NCI-H524 treated with DMSO at 0.1 percent for 48 hours (cell line): ENCODE measurements around the gene SLC30A2.

Experiments
- DNase-seq: peaks from one replicate; lab custom pipeline; 2025; lab: John Stamatoyannopoulos, UW

The SLC30A2 gene

DNA sequence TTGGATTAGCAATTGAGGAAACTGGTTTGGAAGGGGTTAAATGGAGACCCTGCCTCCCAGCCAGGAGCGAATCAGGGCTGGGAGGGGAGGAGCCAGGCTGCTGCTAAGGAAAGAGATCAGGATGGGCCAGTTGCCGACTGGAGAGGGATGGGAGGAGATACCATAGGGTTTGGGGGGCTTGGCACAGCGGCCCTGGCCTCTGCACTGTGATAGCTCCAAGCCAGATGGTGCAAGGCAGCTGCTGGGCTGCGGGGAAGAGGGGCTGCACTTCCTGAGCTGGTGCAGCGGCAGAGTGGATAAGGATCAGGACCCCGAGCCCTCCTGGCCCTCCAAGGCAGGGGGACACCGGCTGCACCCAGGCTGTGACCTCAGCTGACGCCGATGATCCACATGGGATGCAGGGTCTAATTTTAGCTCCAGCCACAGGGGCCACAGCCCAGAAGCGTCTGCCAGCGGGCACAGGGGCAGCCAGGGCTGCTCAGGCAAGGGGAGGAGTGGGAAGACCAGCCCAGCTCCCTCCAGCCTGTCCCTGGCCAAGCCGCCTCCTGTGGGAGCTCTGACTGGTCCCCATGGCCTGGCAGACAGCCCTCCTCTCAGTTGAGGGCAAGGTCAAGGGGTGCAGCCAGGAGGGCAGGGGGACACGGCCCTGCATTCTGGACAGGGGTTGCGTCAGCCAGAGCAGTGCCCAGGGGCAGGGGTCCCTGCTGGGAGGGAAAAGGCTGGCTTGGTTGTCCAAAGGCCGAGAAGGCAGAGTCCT lies 24.1 kb downstream of the SLC30A2 start, which contains the start of gene EXTL1:
Gene EXTL1, plus strand, starts transcription at position 129 of the 757 bp plus-strand sequence. CDS start 872 bp downstream, outside the sequence.
- peak; percentile 14 for DNase-seq

DNA sequence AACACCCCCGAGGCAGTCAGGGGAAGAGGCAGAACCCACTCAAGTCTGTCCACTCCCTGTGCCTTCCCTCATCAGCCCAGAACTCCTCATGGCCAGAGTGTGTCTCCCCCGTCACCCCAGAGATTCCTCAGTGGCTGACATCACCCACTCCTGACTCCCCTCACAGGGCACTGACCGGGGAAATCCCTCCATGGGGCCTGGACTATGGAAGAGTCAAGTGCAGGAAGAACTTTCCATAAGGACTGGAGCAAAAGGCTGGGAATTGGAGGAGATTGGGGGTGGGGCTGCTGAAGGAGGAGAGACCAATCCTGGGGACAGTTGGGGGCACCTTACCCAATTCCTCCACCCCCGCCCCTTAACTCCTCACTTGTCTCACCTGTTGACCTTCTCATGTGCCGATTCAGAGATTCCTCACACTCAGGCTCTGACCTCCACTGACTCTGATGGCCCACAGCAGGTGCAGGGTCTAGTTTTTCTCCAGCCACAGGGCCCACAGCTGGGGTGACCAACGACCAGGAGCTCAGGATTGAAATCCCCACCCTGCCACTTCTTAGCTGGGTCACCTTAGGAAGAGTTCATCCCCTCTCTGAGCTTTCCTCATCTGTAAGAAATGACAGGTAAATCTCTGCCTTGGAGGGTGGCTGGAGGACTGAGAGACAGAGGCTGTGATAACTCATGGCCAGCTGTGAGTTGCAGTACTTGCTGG lies 24.8 kb downstream of the SLC30A2 start:
- DNase-seq: no peak

GRCh38 chr1:26020330-26020768 lies 25.6 kb downstream of the SLC30A2 start:
- DNase-seq: no peak

- no peak for DNase-seq
Observed at GRCh38 chr1:26019641-26020315, 26.1 kb downstream of the SLC30A2 start.

DNA sequence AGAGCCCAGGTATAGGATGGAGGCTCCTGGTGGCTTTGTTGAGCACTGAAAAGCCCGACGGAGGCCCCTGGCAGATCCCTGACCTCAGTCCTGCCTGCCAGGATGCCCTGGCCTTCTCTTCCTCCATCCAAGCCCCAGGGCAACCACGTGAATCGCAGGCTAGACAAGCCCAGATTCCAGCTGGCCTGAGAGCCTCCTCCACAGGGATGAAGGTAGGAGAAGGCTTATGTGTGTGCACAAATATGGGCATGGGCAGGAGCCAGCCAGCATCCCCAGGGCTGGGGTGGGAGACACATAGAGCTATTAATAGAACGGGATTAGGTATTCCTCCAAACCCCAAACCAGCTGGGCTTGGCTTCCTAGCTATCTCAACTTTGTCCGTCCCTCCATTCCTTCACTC lies 28.3 kb downstream of the SLC30A2 start:
- DNase-seq: no peak

DNA sequence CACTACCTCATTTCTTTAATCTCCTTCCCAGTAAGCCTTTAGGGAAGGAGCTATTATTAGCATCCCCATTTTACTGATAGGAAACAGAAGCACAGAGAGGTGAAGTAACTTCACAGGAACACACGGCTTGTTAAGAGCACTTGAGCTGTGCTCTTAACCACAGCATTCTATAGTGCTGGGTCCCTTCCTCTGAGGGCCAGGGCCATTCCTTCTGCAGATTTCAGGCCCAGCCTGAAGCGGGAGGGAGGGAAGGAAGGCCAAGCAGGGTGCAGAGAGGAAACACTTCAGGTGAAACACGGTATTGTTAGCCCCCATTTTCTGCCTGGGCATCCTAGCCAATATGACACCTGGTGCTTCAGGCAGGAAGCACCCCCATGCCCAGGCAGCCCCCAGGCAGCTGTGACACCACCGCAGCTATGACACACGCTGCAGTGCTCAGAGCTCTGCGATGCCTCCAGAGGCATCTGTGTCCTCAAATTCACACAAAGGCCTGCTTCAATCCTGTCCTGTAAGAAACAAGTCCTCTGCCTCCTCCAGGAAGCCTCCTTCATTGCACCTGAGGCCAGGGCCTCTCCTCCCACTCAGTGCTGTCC lies 28.9 kb downstream of the SLC30A2 start:
- DNase-seq: no peak

- peak; percentile 50 for DNase-seq
Observed at GRCh38 chr1:26016258-26016952, 29.5 kb downstream of the SLC30A2 start.

DNA sequence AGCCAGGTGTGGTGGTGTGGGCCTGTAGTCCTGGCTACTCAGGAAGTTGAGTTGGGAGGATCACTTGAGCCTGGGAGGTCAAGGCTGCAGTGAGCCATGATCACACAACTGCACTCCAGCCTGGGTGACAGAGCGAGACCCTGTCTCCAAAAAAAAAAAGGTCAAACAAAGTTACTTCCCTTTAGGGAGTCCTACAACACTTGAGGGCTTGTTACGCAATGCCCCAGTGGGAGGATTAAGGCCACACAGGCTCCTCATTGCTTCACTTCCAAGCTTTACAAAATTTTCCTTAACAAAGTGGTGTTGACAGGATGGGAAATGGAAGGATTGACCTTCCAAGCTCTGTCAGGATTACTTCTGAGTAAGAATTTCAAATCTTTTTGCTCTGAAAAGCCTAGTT lies 30.6 kb downstream of the SLC30A2 start:
- no peak for DNase-seq

DNA sequence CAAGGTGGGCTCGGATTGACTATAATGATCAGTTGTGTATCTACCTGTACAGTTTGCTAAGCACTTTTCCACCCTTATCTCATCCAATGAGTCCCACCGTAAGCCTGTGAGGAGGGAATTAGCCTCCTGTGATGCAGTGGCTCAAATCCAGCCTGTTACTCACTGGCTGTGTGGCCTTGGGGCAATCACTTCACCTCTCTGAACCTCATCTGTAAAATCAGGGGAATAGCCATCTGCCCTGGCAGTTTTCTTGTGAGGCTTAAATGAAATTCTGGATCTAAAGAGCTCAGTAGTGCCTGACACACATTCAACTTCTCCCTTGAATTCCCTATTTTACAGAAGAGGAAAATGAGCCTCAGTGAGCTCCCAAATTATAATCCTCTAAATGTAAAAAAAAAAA lies 31.7 kb downstream of the SLC30A2 start:
- DNase-seq: no peak

DNA sequence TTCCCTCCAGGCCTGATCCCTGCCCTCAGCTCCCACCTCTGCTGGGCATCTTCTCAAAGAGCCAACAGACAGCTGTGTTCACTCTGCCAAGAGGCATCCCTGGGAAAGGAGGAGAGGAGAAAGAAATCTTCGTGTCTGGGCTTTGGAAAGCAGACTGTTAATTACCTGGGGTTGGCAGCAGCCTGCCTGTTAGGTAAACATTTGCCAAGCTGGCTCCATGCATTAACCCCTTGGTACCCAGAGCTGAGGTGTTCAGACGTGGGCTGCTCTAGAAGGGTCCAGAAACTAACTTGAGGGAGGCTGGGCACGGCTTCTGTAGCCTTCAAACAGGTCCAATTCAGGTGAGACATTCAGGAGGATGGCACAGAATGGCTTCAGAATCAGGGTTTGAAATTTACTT lies 33.1 kb downstream of the SLC30A2 start:
- no peak for DNase-seq

DNA sequence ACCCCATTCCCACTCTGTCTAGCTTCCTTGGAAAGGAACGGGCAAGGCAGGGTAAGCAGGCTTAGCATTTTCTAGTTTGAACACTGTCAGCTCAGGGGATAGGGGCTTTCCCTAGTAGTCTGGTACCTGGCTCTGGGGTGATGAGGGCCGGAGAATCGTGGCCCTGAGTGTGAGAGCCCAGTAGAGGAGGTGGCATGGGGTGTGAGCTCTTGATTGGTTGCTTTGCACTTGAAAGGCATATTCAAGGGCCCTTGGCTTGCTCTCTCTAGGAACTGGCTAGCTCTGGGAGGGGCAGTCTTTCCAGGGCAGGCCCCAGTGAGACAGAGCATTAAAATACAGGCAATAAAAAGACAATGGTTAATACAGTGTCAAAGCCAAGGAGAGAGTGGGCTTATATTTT lies 35.1 kb downstream of the SLC30A2 start:
- no peak for DNase-seq

- DNase-seq: peak; percentile 37
Observed at GRCh38 chr1:26009796-26010447, 36.0 kb downstream of the SLC30A2 start.

DNA sequence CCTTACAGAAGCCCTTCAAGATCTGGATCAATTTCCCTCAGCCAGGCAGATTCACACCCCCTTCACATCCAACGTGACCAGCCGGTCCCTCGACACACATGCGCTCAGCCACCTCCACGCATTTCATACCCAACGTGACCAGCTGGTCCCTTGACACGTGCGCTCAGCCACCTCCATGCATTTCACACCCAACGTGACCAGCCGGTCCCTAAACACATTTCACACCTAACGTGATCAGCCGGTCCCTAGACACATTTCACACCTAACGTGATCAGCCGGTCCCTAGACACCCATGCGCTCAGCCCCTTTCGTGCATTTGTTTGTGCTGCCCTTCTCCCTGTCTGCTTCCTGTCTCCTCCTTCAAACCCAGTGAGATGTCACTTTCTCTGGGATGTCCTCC lies 39.2 kb downstream of the SLC30A2 start:
- DNase-seq: no peak

DNA sequence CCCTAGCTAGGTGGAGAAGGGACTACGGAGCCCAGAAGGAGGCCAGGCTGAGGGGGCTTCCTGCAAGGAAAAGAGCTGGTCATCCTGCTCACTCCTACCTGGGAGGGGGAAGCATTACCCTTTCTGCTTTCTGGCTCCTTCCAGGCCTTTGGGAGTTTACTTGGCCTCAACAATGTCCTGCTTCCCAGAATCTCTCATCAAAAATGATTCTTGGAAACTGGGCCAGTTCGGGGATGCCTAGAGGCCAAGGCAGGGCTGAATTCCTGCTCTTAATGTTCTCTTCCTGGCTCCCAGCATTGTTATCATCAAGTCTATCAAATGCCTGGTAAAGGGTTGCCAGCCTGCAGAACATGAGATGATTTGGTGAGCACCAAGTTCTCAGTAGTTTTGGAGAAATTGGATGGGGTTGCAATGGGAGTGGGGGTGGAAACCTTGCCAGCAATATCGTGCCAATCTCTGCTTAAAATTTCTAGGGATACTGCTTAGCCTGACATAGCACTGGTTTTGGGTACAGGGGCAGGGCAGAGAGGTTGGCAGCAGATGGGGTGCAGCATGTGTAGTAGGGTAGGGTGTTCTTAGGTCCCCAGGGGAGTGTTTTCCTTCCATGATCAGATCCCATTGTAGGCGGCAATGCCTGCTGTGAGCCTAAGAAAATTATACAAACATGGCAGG lies 40.3 kb downstream of the SLC30A2 start:
- DNase-seq: no peak

GRCh38 chr1:26003756-26004155 lies 42.2 kb downstream of the SLC30A2 start:
- DNase-seq: no peak

GRCh38 chr1:26003262-26003661 lies 42.7 kb downstream of the SLC30A2 start:
- DNase-seq: no peak

DNA sequence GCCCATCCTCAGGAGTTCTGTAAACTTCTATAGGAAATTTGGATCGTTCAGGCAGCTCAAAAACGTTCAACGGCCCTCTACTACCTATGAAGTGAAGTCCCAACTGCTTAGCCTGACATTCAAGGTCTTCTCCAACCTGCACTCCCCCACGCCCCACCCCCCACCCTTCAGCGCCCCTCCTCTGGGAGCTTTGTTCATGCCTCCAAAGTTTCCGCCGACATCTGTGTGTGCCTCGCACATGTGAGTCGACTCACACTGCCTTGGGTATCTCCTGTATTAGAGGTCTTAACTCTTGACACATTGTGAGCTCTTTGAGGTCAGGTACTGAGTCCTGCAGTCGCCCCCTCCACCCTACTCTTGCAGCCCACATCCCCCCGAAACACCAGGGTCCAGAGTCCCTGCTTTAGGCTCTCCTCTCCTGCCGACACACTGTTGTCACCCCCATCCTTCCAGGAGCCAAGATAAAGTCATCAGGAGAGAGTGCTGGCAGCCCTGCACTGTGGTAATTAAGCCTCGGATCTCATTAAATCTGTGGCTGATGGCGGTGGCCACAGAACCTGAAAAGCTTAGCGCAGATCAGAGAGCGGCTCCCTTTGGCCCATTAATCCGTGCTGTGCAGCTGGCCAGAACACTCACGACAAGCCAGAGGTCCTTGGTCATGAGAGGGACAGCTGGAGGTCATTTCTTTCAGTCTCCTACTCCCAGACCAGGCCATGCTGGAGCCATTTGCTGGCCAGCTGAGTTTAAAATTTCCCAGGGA lies 46.7 kb downstream of the SLC30A2 start:
- DNase-seq: no peak

DNA sequence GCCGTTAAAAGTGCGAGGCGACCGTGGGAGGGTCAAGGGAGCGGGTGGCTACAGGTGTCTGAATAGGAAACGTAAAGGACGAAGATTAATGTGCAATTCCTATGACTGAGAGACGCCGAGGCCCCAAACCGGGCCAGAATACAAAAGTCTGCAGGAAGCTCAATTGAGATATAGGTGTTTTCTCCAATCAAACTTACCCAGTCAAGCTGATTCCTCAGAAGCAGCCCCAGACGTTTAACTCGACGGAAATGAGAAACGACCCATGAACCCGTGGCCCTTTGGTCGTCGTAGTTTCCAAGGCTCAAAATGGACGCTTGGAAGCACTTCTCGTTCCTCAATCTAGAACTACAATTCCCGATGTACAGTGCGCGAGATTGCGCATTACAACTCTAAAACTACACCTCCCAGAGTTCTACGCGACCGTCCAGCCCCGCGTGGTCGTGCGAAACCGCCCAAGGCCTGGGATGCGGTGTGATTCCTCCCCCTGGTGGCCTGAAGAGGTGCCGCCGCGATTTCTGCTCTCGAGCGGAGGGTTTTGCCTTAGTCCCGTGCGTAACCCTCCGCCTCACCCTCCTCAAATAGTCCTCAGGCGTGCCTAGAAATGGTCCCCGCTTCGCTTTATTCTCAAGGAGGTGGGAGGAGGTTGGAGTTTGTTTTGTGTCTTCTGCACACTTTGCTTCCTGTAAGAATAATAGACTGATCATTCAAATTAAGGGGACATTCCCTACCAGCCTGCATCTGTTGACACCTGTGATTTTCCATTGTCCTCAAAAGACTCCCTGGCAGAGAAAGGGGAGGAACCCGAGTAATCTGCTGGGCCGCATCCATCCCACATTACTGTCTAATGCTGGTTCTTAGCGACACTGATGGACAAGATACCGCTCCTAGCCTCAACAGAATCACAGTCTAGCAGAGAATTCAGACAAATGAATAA lies 47.8 kb downstream of the SLC30A2 start, which contains the start of gene PAFAH2:
Gene PAFAH2, minus strand, starts transcription at position 236 of the 934 bp plus-strand sequence. CDS start 7,247 bp downstream, outside the sequence.
- DNase-seq: peak; percentile 92
